HG02973 (cell line): ENCODE measurements around the gene PLCB1.

Experiments used
- ATAC-seq: cut with Tn5 transposase; IDR thresholded peaks from one replicate; pipeline ENCODE4 v1.9.1; 2021; ENCODE audit warnings: moderate library complexity; ENCODE audit not compliant: unreplicated experiment

Gene PLCB1

GRCh38 chr20:8527998-8528723 lies 396.1 kb downstream of the PLCB1 start:
- ATAC-seq, result no peak

GRCh38 chr20:8530022-8530421 lies 398.0 kb downstream of the PLCB1 start:
- ATAC-seq, result no peak

- no peak for ATAC-seq
Observed at GRCh38 chr20:8532169-8532568, 400.1 kb downstream of the PLCB1 start.

GRCh38 chr20:8534368-8535160 lies 402.5 kb downstream of the PLCB1 start:
- no peak for ATAC-seq

GRCh38 chr20:8535403-8536261 lies 403.6 kb downstream of the PLCB1 start:
- no peak for ATAC-seq

- no peak for ATAC-seq
Observed at GRCh38 chr20:8536262-8536618, 404.2 kb downstream of the PLCB1 start.

- ATAC-seq, result no peak
Observed at GRCh38 chr20:8540466-8540865, 408.4 kb downstream of the PLCB1 start.

GRCh38 chr20:8542110-8542486 lies 410.0 kb downstream of the PLCB1 start:
- ATAC-seq, result no peak

GRCh38 chr20:8545212-8545611 lies 413.1 kb downstream of the PLCB1 start:
- no peak for ATAC-seq

GRCh38 chr20:8547035-8547650 lies 415.1 kb downstream of the PLCB1 start:
- ATAC-seq, result no peak

- ATAC-seq, result no peak
Observed at GRCh38 chr20:8547968-8548588, 416.0 kb downstream of the PLCB1 start.

- ATAC-seq, result no peak
Observed at GRCh38 chr20:8549192-8549591, 417.1 kb downstream of the PLCB1 start.

- ATAC-seq, result no peak
Observed at GRCh38 chr20:8557711-8558110, 425.6 kb downstream of the PLCB1 start.

GRCh38 chr20:8562356-8562755 lies 430.3 kb downstream of the PLCB1 start:
- ATAC-seq, result no peak

GRCh38 chr20:8568075-8568474 lies 436.0 kb downstream of the PLCB1 start:
- no peak for ATAC-seq

GRCh38 chr20:8569766-8570165 lies 437.7 kb downstream of the PLCB1 start:
- ATAC-seq, result no peak

GRCh38 chr20:8571611-8572010 lies 439.5 kb downstream of the PLCB1 start:
- ATAC-seq, result no peak

- no peak for ATAC-seq
Observed at GRCh38 chr20:8573686-8574085, 441.6 kb downstream of the PLCB1 start.

- ATAC-seq, result no peak
Observed at GRCh38 chr20:8575114-8575513, 443.0 kb downstream of the PLCB1 start.

- ATAC-seq, result no peak
Observed at GRCh38 chr20:8578161-8578865, 446.2 kb downstream of the PLCB1 start.
